Measurements from ENCODE around the gene TP53I11.

TP53I11 gene

GRCh38 chr11:44885919-44886789 is 64.5 kb downstream of the TP53I11 start:
- TF ChIP-seq CTCF (IDR thresholded peaks at IDR 0.05; ENCODE audit: insufficient read depth, low read depth, low read length, missing control alignments), result no peak
- no peak for DNase-seq (ENCODE audit: low read depth)
- no peak overlapping the region for H3K4me3 ChIP-seq (ENCODE audit: low read length)

GRCh38 chr11:44885065-44885810 is 65.4 kb downstream of the TP53I11 start:
- no peak for DNase-seq (ENCODE audit: low read depth)
- TF ChIP-seq CTCF (IDR thresholded peaks at IDR 0.05; ENCODE audit: insufficient read depth, low read depth, low read length, missing control alignments), result no peak

GRCh38 chr11:44884056-44884455 is 66.6 kb downstream of the TP53I11 start:
- H3K4me3 ChIP-seq (ENCODE audit: low read length), result no peak overlapping the region
- DNase-seq (ENCODE audit: low read depth), result no peak
- TF ChIP-seq CTCF (IDR thresholded peaks at IDR 0.05; ENCODE audit: insufficient read depth, low read depth, low read length, missing control alignments), result no peak

More at GRCh38 chr11:44885065-44885810, 65.4 kb downstream of the TP53I11 start:
- no peak overlapping the region for H3K4me3 ChIP-seq (ENCODE audit: low read length)

- no peak for DNase-seq (ENCODE audit: low read depth)
- no peak overlapping the region for H3K4me3 ChIP-seq (ENCODE audit: low read length)
Observed at GRCh38 chr11:44883277-44883676, 67.4 kb downstream of the TP53I11 start.

More at GRCh38 chr11:44883277-44883676, 67.4 kb downstream of the TP53I11 start:
- no peak for TF ChIP-seq CTCF (IDR thresholded peaks at IDR 0.05; ENCODE audit: insufficient read depth, low read depth, low read length, missing control alignments)
